Stomach (tissue), 4 donors: Measurements from ENCODE around the gene RPL15.

ENCODE experiments used
- CTCF ChIP-seq, 7 experiments: fragments of 450-650 bp in 4 of 7; fragments of 200-600 bp in 3 of 7; sonication (generic) in 3 of 7; IDR thresholded peaks; one replicate each; pipeline ENCODE4 v1.5.1; 2016 to 2019; ENCODE audit warnings: antibody characterized with exemption in 7 of 7, control low read depth in 2 of 7, mild to moderate bottlenecking in 1 of 7
- POLR2A ChIP-seq, 4 donors: fragments of 450-650 bp; IDR thresholded peaks; one replicate each; pipeline ENCODE4 v1.6.1; 2016; ENCODE audit warnings: antibody characterized with exemption in 4 of 4, control low read depth in 2 of 4, mild to moderate bottlenecking in 1 of 4, moderate library complexity in 1 of 4
- POLR2AphosphoS5 ChIP-seq, 3 donors: sonication (generic); formaldehyde crosslinking; IDR thresholded peaks; one replicate each; pipeline ENCODE4 v1.6.1; 2016; ENCODE audit warnings: antibody characterized with exemption in 3 of 3

- no peak for TF ChIP-seq CTCF (IDR thresholded peaks at IDR 0.05)
- no peak for TF ChIP-seq POLR2AphosphoS5 (IDR thresholded peaks at IDR 0.05)
- no peak for TF ChIP-seq POLR2A (IDR thresholded peaks at IDR 0.05)
Measured at GRCh38 chr3:23944007-23944783, 27.3 kb downstream of the RPL15 start.
